Measurements from ENCODE around the gene ITPR2. TPM values are rescaled to one million over a fixed set of nuclear protein-coding genes. Genes with fewer than 3 reads are reported as not detected.
"Not testable (repeated sequence)": the region's sequence is repeated elsewhere in the genome, so short reads cannot be mapped to it uniquely, and the experiment has no call there.

ITPR2 gene
- total RNA-seq, 1 experiment from 2014 or later, result 16.5 TPM

DNA sequence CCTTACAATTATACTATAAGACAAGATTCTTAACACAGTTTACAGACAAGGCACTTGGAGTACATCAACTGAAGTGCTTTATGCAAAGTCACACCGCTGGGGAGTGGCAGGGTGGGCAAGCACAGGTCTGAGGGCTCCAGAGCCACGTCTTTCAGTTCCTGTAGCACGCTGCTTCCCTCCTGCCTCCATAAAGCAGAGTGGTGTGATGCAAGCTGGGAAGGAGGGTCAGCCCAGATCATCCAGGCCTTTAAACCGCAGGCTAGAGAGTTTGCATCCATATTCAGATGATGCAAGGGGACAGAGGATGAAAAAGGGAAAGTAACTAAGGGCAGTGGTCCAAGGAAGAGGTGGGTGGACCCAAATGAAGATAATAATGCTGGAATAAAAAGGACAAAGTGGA lies 132.6 kb downstream of the ITPR2 start:
- no peak for DNase-seq (ENCODE audit: low read depth)
- in situ Hi-C loops (cut with HindIII; ENCODE audit: low pct_unique_long_range_greater_than_20kb, low sequenced_read_pairs), result no loop called here

GRCh38 chr12:26699237-26699636 lies 133.8 kb downstream of the ITPR2 start:
- no peak for DNase-seq (ENCODE audit: low read depth)
- in situ Hi-C loops (cut with HindIII; ENCODE audit: low pct_unique_long_range_greater_than_20kb, low sequenced_read_pairs), result no loop called here

DNA sequence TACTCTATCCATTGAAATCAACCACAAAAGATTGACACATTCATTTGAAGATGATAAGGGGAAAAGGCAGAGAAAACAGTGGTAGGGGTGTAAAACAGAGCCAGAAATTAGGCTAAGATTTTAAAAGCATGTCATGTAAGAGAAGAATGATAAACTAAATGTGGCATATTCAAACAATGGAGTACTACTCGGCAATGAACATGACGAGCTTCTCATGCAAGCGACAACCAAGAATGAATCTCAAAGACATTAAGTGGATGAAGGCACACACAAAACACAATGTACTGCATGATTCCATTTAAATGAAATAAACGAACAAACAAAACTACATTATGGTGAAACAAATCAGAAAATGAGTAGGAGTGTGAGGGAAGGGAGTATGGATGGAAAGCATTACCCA lies 134.8 kb downstream of the ITPR2 start:
- no peak for DNase-seq (ENCODE audit: low read depth)
- in situ Hi-C loops (cut with HindIII; ENCODE audit: low pct_unique_long_range_greater_than_20kb, low sequenced_read_pairs), result no loop called here

DNA sequence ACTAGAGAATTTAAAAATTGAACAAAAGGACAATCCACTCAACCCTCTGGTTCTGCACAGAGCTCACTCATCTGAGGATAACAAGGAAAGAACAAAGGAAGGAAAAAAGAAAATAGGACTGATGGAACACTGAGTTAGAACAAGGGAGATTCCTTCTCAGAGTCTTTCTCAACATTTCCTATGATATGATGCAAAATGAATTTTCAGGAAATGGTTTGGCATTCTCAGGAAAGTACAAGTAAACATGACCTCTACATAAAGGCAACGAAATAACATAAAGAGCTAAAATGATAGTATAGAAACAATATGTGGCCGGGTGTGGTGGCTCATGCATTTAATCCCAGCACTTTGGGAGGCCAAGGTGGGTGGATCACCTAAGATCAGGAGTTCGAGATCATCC lies 135.8 kb downstream of the ITPR2 start:
- in situ Hi-C loops (cut with HindIII; ENCODE audit: low pct_unique_long_range_greater_than_20kb, low sequenced_read_pairs), result no loop called here
- DNase-seq (ENCODE audit: low read depth), result no peak

GRCh38 chr12:26696613-26697092 lies 136.3 kb downstream of the ITPR2 start:
- in situ Hi-C loops (cut with HindIII; ENCODE audit: low pct_unique_long_range_greater_than_20kb, low sequenced_read_pairs), result no loop called here
- DNase-seq (ENCODE audit: low read depth), result no peak

- in situ Hi-C loops (cut with HindIII; ENCODE audit: low pct_unique_long_range_greater_than_20kb, low sequenced_read_pairs), result no loop called here
- no peak for DNase-seq (ENCODE audit: low read depth)
Measured at GRCh38 chr12:26696048-26696612, 136.9 kb downstream of the ITPR2 start.

GRCh38 chr12:26694402-26694801 lies 138.6 kb downstream of the ITPR2 start:
- in situ Hi-C loops (cut with HindIII; ENCODE audit: low pct_unique_long_range_greater_than_20kb, low sequenced_read_pairs), result no loop called here
- DNase-seq (ENCODE audit: low read depth), result no peak

DNA sequence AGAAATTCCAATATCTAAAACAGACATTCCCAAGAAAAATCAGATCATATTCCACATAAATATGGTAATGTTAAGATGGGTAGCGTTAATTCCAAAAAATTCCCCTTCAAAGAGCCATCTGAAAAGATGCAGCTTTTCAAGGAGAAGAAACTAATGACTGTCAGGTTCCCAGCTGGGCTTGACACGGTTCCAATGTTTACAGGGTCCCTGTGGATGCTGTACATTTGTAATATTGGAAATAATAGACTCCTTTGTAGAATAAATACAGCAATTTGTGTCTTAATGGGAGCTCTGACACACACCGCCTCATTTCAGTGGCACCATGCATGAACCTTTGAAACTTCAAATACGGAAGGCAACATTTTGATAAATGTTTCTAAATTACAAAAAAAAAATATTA lies 140.6 kb downstream of the ITPR2 start:
- in situ Hi-C loops (cut with HindIII; ENCODE audit: low pct_unique_long_range_greater_than_20kb, low sequenced_read_pairs), result no loop called here
- DNase-seq (ENCODE audit: low read depth), result no peak

GRCh38 chr12:26691234-26691970 lies 141.6 kb downstream of the ITPR2 start:
- peak; percentile 90 for DNase-seq (ENCODE audit: low read depth)
- in situ Hi-C loops (cut with HindIII; ENCODE audit: low pct_unique_long_range_greater_than_20kb, low sequenced_read_pairs), result no loop called here

GRCh38 chr12:26690601-26691000 lies 142.4 kb downstream of the ITPR2 start:
- in situ Hi-C loops (cut with HindIII; ENCODE audit: low pct_unique_long_range_greater_than_20kb, low sequenced_read_pairs), result no loop called here
- no peak for DNase-seq (ENCODE audit: low read depth)

GRCh38 chr12:26689281-26689841 lies 143.6 kb downstream of the ITPR2 start:
- in situ Hi-C loops (cut with HindIII; ENCODE audit: low pct_unique_long_range_greater_than_20kb, low sequenced_read_pairs), result no loop called here

DNA sequence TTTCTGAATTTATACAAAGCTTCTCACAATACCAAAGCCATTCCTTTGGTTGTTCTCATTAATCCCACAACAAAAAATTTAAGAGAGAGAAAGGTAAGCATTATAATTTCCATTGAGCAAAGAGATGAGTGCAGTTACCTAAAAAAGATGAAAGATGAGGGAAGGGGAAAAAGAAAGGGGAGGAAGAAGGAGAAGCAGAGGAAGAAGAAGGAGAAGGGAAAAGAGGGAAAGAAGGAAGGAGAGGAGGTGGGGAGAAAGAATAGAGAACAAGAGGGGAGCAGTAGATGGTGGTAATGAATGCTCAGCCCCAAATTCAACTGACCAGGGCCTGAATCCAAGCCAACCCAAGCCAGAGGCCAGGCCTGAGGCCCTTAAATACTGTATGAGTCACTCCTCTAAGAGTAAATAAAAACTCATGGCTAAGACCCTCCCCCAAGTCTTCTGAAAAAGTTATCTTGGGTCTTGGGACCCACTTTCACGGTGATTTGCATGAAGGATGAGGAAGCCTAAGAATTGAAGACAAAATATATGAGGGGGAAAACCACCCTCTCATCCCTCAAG lies 144.6 kb downstream of the ITPR2 start:
- DNase-seq (ENCODE audit: low read depth), result no peak
- in situ Hi-C loops (cut with HindIII; ENCODE audit: low pct_unique_long_range_greater_than_20kb, low sequenced_read_pairs), result no loop called here

More at GRCh38 chr12:26689281-26689841, 143.6 kb downstream of the ITPR2 start:
- no peak for DNase-seq (ENCODE audit: low read depth)

DNA sequence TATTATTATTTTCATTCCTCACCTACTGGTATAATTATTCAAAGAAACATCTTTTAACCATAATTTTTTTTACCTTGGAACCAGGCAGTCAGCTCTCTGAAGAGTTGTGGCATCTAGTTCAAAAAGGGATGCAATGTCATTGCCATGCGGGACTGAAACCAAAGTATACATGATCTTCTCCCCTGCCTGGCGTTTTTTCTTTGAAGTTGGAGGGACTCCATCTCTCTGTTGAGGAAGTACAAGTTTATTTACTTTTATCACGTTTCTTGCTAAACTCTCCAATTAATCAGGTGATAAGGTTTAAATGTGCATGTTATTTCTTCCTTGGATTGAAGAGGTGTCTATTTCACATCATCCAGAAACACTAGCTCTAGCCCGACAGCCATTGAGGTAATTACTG lies 146.6 kb downstream of the ITPR2 start:
- in situ Hi-C loops (cut with HindIII; ENCODE audit: low pct_unique_long_range_greater_than_20kb, low sequenced_read_pairs), result no loop called here
- DNase-seq (ENCODE audit: low read depth), result no peak

GRCh38 chr12:26684101-26684500 lies 148.9 kb downstream of the ITPR2 start:
- in situ Hi-C loops (cut with HindIII; ENCODE audit: low pct_unique_long_range_greater_than_20kb, low sequenced_read_pairs), result no loop called here
- no peak for DNase-seq (ENCODE audit: low read depth)

GRCh38 chr12:26683443-26683842 lies 149.6 kb downstream of the ITPR2 start:
- no peak for DNase-seq (ENCODE audit: low read depth)
- in situ Hi-C loops (cut with HindIII; ENCODE audit: low pct_unique_long_range_greater_than_20kb, low sequenced_read_pairs), result no loop called here

- no peak for DNase-seq (ENCODE audit: low read depth)
- in situ Hi-C loops (cut with HindIII; ENCODE audit: low pct_unique_long_range_greater_than_20kb, low sequenced_read_pairs), result no loop called here
Measured at GRCh38 chr12:26680727-26681455, 152.1 kb downstream of the ITPR2 start.

- no peak for DNase-seq (ENCODE audit: low read depth)
- in situ Hi-C loops (cut with HindIII; ENCODE audit: low pct_unique_long_range_greater_than_20kb, low sequenced_read_pairs), result no loop called here
Measured at GRCh38 chr12:26678697-26679660, 154.0 kb downstream of the ITPR2 start.

- in situ Hi-C loops (cut with HindIII; ENCODE audit: low pct_unique_long_range_greater_than_20kb, low sequenced_read_pairs); DNase-seq (ENCODE audit: low read depth): not testable (repeated sequence)
Measured at GRCh38 chr12:26671487-26671886, 161.5 kb downstream of the ITPR2 start.

Measured in Caki2 (cell line).